D721Med (cell line): ENCODE measurements around the gene MTURN.
A peak's percentile ranks its signal among the peaks of the same experiment; 100 is the strongest.

Source experiments
- DNase-seq: peaks from one replicate; pipeline ENCODE4 v3.0.0; 2011; ENCODE audit warnings: low spot score; ENCODE audit not compliant: insufficient read length
- FAIRE-seq: peaks from 2 replicates; lab custom pipeline; 2011; peaks lifted over from hg19 to GRCh38; lab: Jason Lieb, UNC
- CTCF ChIP-seq: IDR thresholded peaks from 2 replicates; pipeline ENCODE4 v1.5.1; 2012; ENCODE audit warnings: mild to moderate bottlenecking, control low read depth; ENCODE audit not compliant: insufficient read depth; ENCODE audit errors: missing control alignments

Gene MTURN

GRCh38 chr7:30172451-30172850 lies 37.7 kb downstream of the MTURN start:
- FAIRE-seq (no peak), DNase-seq (no peak)
- TF ChIP-seq CTCF: no peak

GRCh38 chr7:30173058-30173897 lies 38.5 kb downstream of the MTURN start:
- TF ChIP-seq CTCF: peak; percentile 28
- DNase-seq (no peak), FAIRE-seq (no peak)

- no peak for TF ChIP-seq CTCF
- DNase-seq (no peak), FAIRE-seq (no peak)
These were observed 40.4 kb downstream of the MTURN start for GRCh38 chr7:30175180-30175579.

- DNase-seq (no peak), FAIRE-seq (no peak)
- no peak for TF ChIP-seq CTCF
These were observed 40.9 kb downstream of the MTURN start for GRCh38 chr7:30175636-30176147.

- no peak for TF ChIP-seq CTCF
- no peak for FAIRE-seq
- DNase-seq: no peak
These were observed 41.8 kb downstream of the MTURN start for GRCh38 chr7:30176463-30177109.

- TF ChIP-seq CTCF: no peak
- DNase-seq (no peak), FAIRE-seq (no peak)
These were observed 42.4 kb downstream of the MTURN start for GRCh38 chr7:30177186-30177585.

- FAIRE-seq (no peak), DNase-seq (no peak)
- TF ChIP-seq CTCF: no peak
These were observed 43.2 kb downstream of the MTURN start for GRCh38 chr7:30177965-30178364.
